IMR-90 (cell line): Measurements from ENCODE around the gene CCDC69. TPM values are rescaled to one million over a fixed set of nuclear protein-coding genes. Genes with fewer than 3 reads are reported as not detected.

Experiments used
- ATAC-seq: fragments of 200-7000 bp; cut with Tn5 transposase; 2 replicates; pipeline ENCODE4 v1.9.1; 2020; ENCODE audit warnings: low read depth, mild to moderate bottlenecking, moderate library complexity
- BruUV-seq: library from RNA; stranded (reverse); fragments of 400-500 nt; replicated peaks from 2 replicates; lab custom pipeline; 2021; lab: Mats Ljungman, UMichigan
- CTCF ChIA-PET: fragments of 300-600 bp; formaldehyde crosslinking; extraction: SDS; loops from one replicate; lab custom pipeline; 2021; ENCODE audit warnings: antibody characterized with exemption; lab: Yijun Ruan, JAX
- POLR2A ChIA-PET: fragments of 300-600 bp; sonication (Branson Sonifier 250); formaldehyde crosslinking; loops from one replicate; lab custom pipeline; 2022; ENCODE audit warnings: antibody characterized with exemption; ENCODE audit not compliant: unreplicated experiment; lab: Charles Lee
- DNase-seq: peaks from one replicate; pipeline ENCODE4 v3.0.0; 2013
- H2AFZ ChIP-seq: replicated peaks from 2 replicates; pipeline ENCODE3; 2013; ENCODE audit warnings: low read length, mild to moderate bottlenecking; ENCODE audit not compliant: poor library complexity
- H2AK5ac ChIP-seq: 2 replicates; pipeline ENCODE4 v1.6.1; 2013; ENCODE audit warnings: low read depth, low read length, inconsistent platforms
- H2AK9ac ChIP-seq: replicated peaks from 2 replicates; pipeline ENCODE3; 2013; ENCODE audit warnings: mild to moderate bottlenecking, low read depth, low read length, moderate library complexity; ENCODE audit not compliant: poor library complexity
- H2BK120ac ChIP-seq: 2 replicates; pipeline ENCODE4 v1.6.1; 2013; ENCODE audit warnings: low read depth, low read length, inconsistent platforms
- H2BK15ac ChIP-seq: 3 replicates; pipeline ENCODE4 v1.6.1; 2013; ENCODE audit warnings: low read depth, low read length, inconsistent platforms
- H2BK20ac ChIP-seq: 2 replicates; pipeline ENCODE4 v1.6.1; 2013; ENCODE audit warnings: low read depth, mild to moderate bottlenecking, inconsistent platforms, low read length, moderate library complexity
- H2BK5ac ChIP-seq: 2 replicates; pipeline ENCODE4 v1.6.1; 2013; ENCODE audit warnings: mild to moderate bottlenecking, low read depth, low read length, inconsistent platforms; ENCODE audit not compliant: poor library complexity, severe bottlenecking
- H3K14ac ChIP-seq: replicated peaks from 2 replicates; pipeline ENCODE4 v1.6.1; 2013; ENCODE audit warnings: low read depth, low read length, inconsistent platforms
- H3K18ac ChIP-seq: 2 replicates; pipeline ENCODE4 v1.6.1; 2013; ENCODE audit warnings: low read depth, low read length, control low read depth
- H3K23ac ChIP-seq: 2 replicates; pipeline ENCODE4 v1.6.1; 2013; ENCODE audit warnings: low read depth, low read length, inconsistent platforms
- H3K27ac ChIP-seq: 2 replicates; pipeline ENCODE4 v1.5.1; 2013; ENCODE audit warnings: mild to moderate bottlenecking, control low read depth, low read length; ENCODE audit not compliant: insufficient read depth
- H3K27me3 ChIP-seq: 2 replicates; pipeline ENCODE4 v1.6.1; 2013; ENCODE audit warnings: low read length; ENCODE audit not compliant: control insufficient read depth, insufficient read depth
- H3K36me3 ChIP-seq: 2 replicates; pipeline ENCODE4 v1.6.1; 2013; ENCODE audit warnings: low read length, mixed read lengths; ENCODE audit not compliant: control insufficient read depth, insufficient read depth
- H3K4ac ChIP-seq: 2 replicates; pipeline ENCODE4 v1.6.1; 2013; ENCODE audit warnings: low read depth, low read length, inconsistent platforms
- H3K4me1 ChIP-seq: 2 replicates; pipeline ENCODE4 v1.6.1; 2013; ENCODE audit warnings: low read length, mixed read lengths; ENCODE audit not compliant: control insufficient read depth, insufficient read depth
- H3K4me2 ChIP-seq: 2 replicates; pipeline ENCODE4 v1.6.1; 2013; ENCODE audit warnings: low read depth, mild to moderate bottlenecking, control low read depth, low read length, moderate library complexity
- H3K4me3 ChIP-seq: 2 replicates; pipeline ENCODE4 v1.5.1; 2013; ENCODE audit warnings: low read depth, mild to moderate bottlenecking, control low read depth, low read length, moderate library complexity; ENCODE audit not compliant: insufficient read depth
- H3K56ac ChIP-seq: 2 replicates; pipeline ENCODE4 v1.6.1; 2013; ENCODE audit warnings: low read length, inconsistent platforms; ENCODE audit not compliant: insufficient read depth; ENCODE audit errors: extremely low read depth
- H3K79me1 ChIP-seq, 2 experiments: 2 replicates each; pipeline ENCODE4 v1.6.1; 2013; ENCODE audit warnings: low read length in 2 of 2, inconsistent platforms in 1 of 2, low read depth in 1 of 2
- H3K9ac ChIP-seq: 2 replicates; pipeline ENCODE4 v1.6.1; 2013; ENCODE audit warnings: low read depth, low read length, control low read depth
- H3K9me1 ChIP-seq: 2 replicates; pipeline ENCODE4 v1.6.1; 2013; ENCODE audit warnings: low read length, inconsistent platforms; ENCODE audit not compliant: insufficient read depth
- H3K9me3 ChIP-seq: 2 replicates; pipeline ENCODE4 v1.6.1; 2013; ENCODE audit warnings: low read length; ENCODE audit not compliant: control insufficient read depth, insufficient read depth
- H4K20me1 ChIP-seq: 2 replicates; pipeline ENCODE4 v1.6.1; 2013; ENCODE audit warnings: low read length, inconsistent platforms; ENCODE audit not compliant: insufficient read depth
- H4K5ac ChIP-seq: 2 replicates; pipeline ENCODE4 v1.6.1; 2013; ENCODE audit warnings: mild to moderate bottlenecking, low read depth, low read length, control low read depth
- H4K8ac ChIP-seq, 2 experiments: 2 replicates each; pipeline ENCODE4 v1.6.1; 2013; ENCODE audit warnings: low read depth in 2 of 2, low read length in 2 of 2, control low read depth in 1 of 2, inconsistent platforms in 1 of 2
- H4K91ac ChIP-seq: 2 replicates; pipeline ENCODE4 v1.6.1; 2013; ENCODE audit warnings: low read depth, low read length, inconsistent platforms; ENCODE audit not compliant: insufficient read depth
- POLR2A ChIP-seq: IDR thresholded peaks from 2 replicates; pipeline ENCODE4 v1.6.1; 2012; ENCODE audit warnings: mild to moderate bottlenecking, low read depth, low read length
- SMC3 ChIP-seq: fragments of 150-350 bp; IDR thresholded peaks from 2 replicates; pipeline ENCODE4 v1.6.1; 2016; ENCODE audit warnings: low read depth, mild to moderate bottlenecking, antibody characterized with exemption, low read length, moderate library complexity
- WGBS, 2 experiments: methylation state at CpG; one replicate each; pipeline versions ENCODE4 v1.1.5 to v1.1.7; 2013; ENCODE audit warnings: missing lambda C conversion rate in 2 of 2; ENCODE audit not compliant: insufficient read length in 1 of 2; ENCODE audit errors: extremely low coverage in 2 of 2; 5-methylcytosine and 5-hydroxymethylcytosine counted together
- dilution Hi-C: fragments of 300-500 bp; cut with HindIII; formaldehyde crosslinking; loops from one replicate; pipeline ENCODE4 v1.14.3; 2018; ENCODE audit warnings: low sequenced_read_pairs; ENCODE audit not compliant: unreplicated experiment
- in situ Hi-C: fragments of 300-500 bp; cut with MboI; formaldehyde crosslinking; loops from 3 replicates; pipeline ENCODE4 v1.14.3; 2019; ENCODE audit warnings: low sequenced_read_pairs, inconsistent platforms, mixed read lengths
- intact Hi-C: fragments of 100-400 bp; cut with micrococcal nuclease; formaldehyde crosslinking; loops from 2 replicates; pipeline ENCODE4 v1.10.0; 2022
- polyA plus RNA-seq, 3 experiments: library from polyadenylated mRNA; depleted of rRNA; stranded (reverse); fragments of >200 nt; gene quantifications; 2 replicates each; pipeline ENCODE4 v1.2.3, GENCODE V29; 2012; ENCODE audit warnings: low replicate concordance in 1 of 3
- total RNA-seq: library from RNA; depleted of rRNA; stranded (reverse); fragments of >200 nt; gene quantifications from 2 replicates; pipeline ENCODE4 v1.2.3, GENCODE V29; 2012

Gene CCDC69
- total and polyA plus RNA-seq, 2 of the 4 experiments (the other 2 are of a cell fraction), result 0.36 to 0.48 TPM

DNA sequence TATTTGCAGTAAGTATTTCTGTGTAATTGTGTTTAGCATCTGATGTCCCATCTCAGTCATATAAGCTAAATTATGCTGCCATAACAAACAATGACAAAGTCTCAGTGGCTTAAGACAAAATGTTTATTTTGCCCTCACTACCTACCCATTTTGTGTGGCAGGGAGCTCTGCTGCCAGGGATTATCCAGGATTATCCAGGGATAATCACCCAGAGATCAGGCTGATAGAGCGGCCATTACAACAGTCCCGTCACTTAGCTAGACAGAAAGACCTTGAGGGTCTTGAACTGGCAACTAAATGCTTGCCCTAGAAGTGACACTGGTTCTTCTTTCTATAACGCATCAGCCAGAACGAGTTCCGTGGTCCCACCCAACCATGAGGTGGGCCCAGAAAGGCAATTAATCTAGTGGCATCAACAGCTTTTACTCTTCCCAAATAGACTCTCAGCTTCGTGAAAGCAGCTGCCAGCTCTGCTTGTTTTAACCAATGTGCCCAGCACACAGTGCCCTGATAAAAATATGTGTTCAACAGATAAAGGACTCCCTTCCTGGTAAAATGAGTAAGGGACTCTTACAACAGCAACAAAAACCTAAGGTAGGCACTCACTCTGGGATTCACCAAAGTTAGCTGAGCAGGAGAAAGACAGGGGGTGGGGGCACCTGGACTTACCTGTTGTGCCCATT is 22.8 kb downstream of the CCDC69 start:
- DNase-seq (no peak), ATAC-seq (no peak)
- ChIA-PET POLR2A (no interaction called here), CTCF (interaction anchor here (0.7 kb wide), 1 partner anchor 38 kb away, joined by 3 read pairs; no protein-coding TSS in a partner anchor)
- Histone ChIP-seq H2BK120ac (no peak overlapping the region), H2BK5ac (no peak overlapping the region), H3K27ac (no peak overlapping the region), H3K14ac (no peak overlapping the region), H4K20me1 (no peaks in the 10 kb centered on the region), H2AK9ac (no peak overlapping the region), H3K36me3 (no peaks in the 10 kb centered on the region), H4K8ac (no peak overlapping the region), H2AFZ (no peak overlapping the region), H3K4me1 (no peaks in the 10 kb centered on the region), H2AK5ac (no peak overlapping the region), H2BK15ac (no peak overlapping the region), H3K27me3 (peaks cover 7% of the 10 kb centered on the region), H3K9me1 (no peaks in the 10 kb centered on the region), H3K9me3 (no peaks in the 10 kb centered on the region), H3K4me3 (no peak overlapping the region), H3K23ac (no peak overlapping the region), H2BK20ac (no peak overlapping the region), H3K4me2 (no peak overlapping the region), H3K79me1 (no peaks in the 10 kb centered on the region), H3K9ac (no peak overlapping the region), H3K18ac (no peak overlapping the region), H3K4ac (no peak overlapping the region), H4K91ac (no peak overlapping the region), H4K5ac (no peak overlapping the region), H3K56ac (no peak overlapping the region)
- in situ Hi-C loops, result no loop called here
- no TSS peak for BruUV-seq
- TF ChIP-seq SMC3 (no peak), POLR2A (no peak)
- 71% methylated on average over 2 of the region's 6 CpGs; no CpG with 5 or more reads in 1 of the 2 experiments for WGBS, 2 experiments
- intact Hi-C loops, result no loop called here
- dilution Hi-C loops, result no loop called here
